PC-9 (cell line): Measurements from ENCODE around the gene COL5A1. TPM values are rescaled to one million over a fixed set of nuclear protein-coding genes. Genes with fewer than 3 reads are reported as not detected.

Source experiments
- BruUV-seq: library from RNA; stranded (reverse); fragments of 400-500 nt; replicated peaks from 2 replicates; lab custom pipeline; 2021; lab: Mats Ljungman, UMichigan
- CTCF ChIA-PET: fragments of 300-600 bp; sonication (Branson Sonifier 250); formaldehyde crosslinking; loops from one replicate; lab custom pipeline; 2022; ENCODE audit warnings: antibody characterized with exemption; lab: Charles Lee
- POLR2A ChIA-PET: fragments of 300-600 bp; sonication (Branson Sonifier 250); formaldehyde crosslinking; loops from one replicate; lab custom pipeline; 2022; ENCODE audit warnings: antibody characterized with exemption; ENCODE audit not compliant: unreplicated experiment; lab: Charles Lee
- DNase-seq, 2 experiments: peaks; one replicate each; pipeline versions ENCODE4 v3.0.0 to v3.0.0-alpha.2; 2015 to 2022; ENCODE audit warnings: mixed read lengths in 1 of 2
- H2AFZ ChIP-seq: fragments of 200-600 bp; sonication (generic); 2 replicates; pipeline ENCODE4 v1.8.1; 2017; ENCODE audit warnings: antibody characterized with exemption
- H3F3A ChIP-seq: fragments of 200-600 bp; sonication (generic); 2 replicates; pipeline ENCODE4 v1.8.1; 2017; ENCODE audit warnings: antibody characterized with exemption, mild to moderate bottlenecking, low read depth; ENCODE audit not compliant: insufficient read depth
- H3K27ac ChIP-seq: fragments of 200-600 bp; sonication (generic); 2 replicates; pipeline ENCODE4 v1.6.1; 2016; ENCODE audit warnings: mixed run types
- H3K27me3 ChIP-seq: fragments of 200-600 bp; sonication (generic); 2 replicates; pipeline ENCODE4 v1.6.1; 2016; ENCODE audit warnings: low read depth, mixed run types; ENCODE audit not compliant: insufficient read depth
- H3K36me3 ChIP-seq: fragments of 200-600 bp; sonication (generic); 2 replicates; pipeline ENCODE4 v1.6.1; 2016; ENCODE audit warnings: low read depth, mixed run types
- H3K4me1 ChIP-seq: fragments of 200-600 bp; sonication (generic); replicated peaks from 2 replicates; pipeline ENCODE4 v1.6.1; 2016; ENCODE audit warnings: mixed run types; ENCODE audit not compliant: insufficient read depth
- H3K4me2 ChIP-seq: fragments of 200-600 bp; sonication (generic); 2 replicates; pipeline ENCODE4 v1.6.1; 2017; ENCODE audit warnings: mixed run types
- H3K4me3 ChIP-seq: fragments of 200-600 bp; sonication (generic); 2 replicates; pipeline ENCODE4 v1.6.1; 2016; ENCODE audit warnings: mixed run types
- H3K79me2 ChIP-seq: fragments of 200-600 bp; sonication (generic); 2 replicates; pipeline ENCODE4 v1.6.1; 2017; ENCODE audit warnings: low read depth, mixed run types
- H3K9me2 ChIP-seq: fragments of 200-600 bp; sonication (generic); 2 replicates; pipeline ENCODE4 v1.8.1; 2017; ENCODE audit warnings: mild to moderate bottlenecking; ENCODE audit not compliant: insufficient read depth
- H3K9me3 ChIP-seq: fragments of 200-600 bp; sonication (generic); 2 replicates; pipeline ENCODE4 v1.8.1; 2016; ENCODE audit warnings: low read depth; ENCODE audit not compliant: insufficient read depth
- H4K20me1 ChIP-seq: fragments of 200-600 bp; sonication (generic); 2 replicates; pipeline ENCODE4 v1.8.1; 2017; ENCODE audit not compliant: insufficient read depth
- CTCF ChIP-seq: fragments of 200-600 bp; sonication (generic); conservative IDR thresholded peaks from 2 replicates; pipeline ENCODE4 v1.6.1; 2017; ENCODE audit warnings: mixed run types, antibody characterized with exemption, mild to moderate bottlenecking, moderate library complexity
- EZH2 ChIP-seq: fragments of 200-600 bp; sonication (generic); IDR thresholded peaks from 2 replicates; pipeline ENCODE4 v1.8.0; 2017; ENCODE audit warnings: antibody characterized with exemption, low read depth
- intact Hi-C: fragments of 100-400 bp; cut with micrococcal nuclease; formaldehyde crosslinking; loops from one replicate; pipeline ENCODE4 v1.10.0; 2022; ENCODE audit not compliant: unreplicated experiment
- total RNA-seq: library from RNA; stranded (reverse); gene quantifications from 2 replicates; pipeline ENCODE4 v1.2.3, GENCODE V29; 2021

The COL5A1 gene
- total RNA-seq, 1 experiment from 2014 or later, result 15.2 TPM

DNA sequence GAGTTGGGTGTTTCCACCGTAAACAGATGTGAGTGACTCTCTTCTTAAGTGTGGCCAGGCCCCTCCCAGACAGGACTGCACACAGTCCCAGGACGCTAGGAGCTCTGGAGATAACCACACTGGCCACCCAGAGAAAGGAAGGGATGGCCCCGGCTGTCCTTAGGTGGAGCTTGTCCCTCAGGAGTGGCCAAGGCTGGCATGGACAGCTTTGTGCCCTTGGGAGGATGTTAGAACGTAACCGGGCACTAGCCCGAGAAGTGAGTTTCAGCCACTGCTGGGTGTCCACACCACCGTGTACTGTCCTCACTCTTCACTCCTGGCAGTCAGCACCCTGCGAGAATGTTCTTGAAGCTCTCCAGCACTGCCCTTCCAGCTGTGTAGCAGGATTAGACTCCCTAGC, 203.2 kb downstream of the COL5A1 start:
- no peaks in the 10 kb centered on the region for H3K36me3 ChIP-seq
- no peak overlapping the region for H2AFZ ChIP-seq
- no peaks in the 10 kb centered on the region for H3K9me3 ChIP-seq
- TF ChIP-seq EZH2 (no peak), CTCF (no peak)
- H3K9me2 ChIP-seq, result no peaks in the 10 kb centered on the region
- peaks cover 31% of the 10 kb centered on the region for H3K27me3 ChIP-seq
- ChIA-PET CTCF (no interaction called here), POLR2A (no interaction called here)
- intact Hi-C loops, result no loop called here
- no peaks in the 10 kb centered on the region for H3F3A ChIP-seq
- no peak overlapping the region for H3K4me3 ChIP-seq
- H3K27ac ChIP-seq, result no peak overlapping the region
- no TSS peak for BruUV-seq
- H3K4me2 ChIP-seq, result no peak overlapping the region
- H3K4me1 ChIP-seq, result no peaks in the 10 kb centered on the region
- no peaks in the 10 kb centered on the region for H3K79me2 ChIP-seq
- no peaks in the 10 kb centered on the region for H4K20me1 ChIP-seq
- DNase-seq, result no peak

DNA sequence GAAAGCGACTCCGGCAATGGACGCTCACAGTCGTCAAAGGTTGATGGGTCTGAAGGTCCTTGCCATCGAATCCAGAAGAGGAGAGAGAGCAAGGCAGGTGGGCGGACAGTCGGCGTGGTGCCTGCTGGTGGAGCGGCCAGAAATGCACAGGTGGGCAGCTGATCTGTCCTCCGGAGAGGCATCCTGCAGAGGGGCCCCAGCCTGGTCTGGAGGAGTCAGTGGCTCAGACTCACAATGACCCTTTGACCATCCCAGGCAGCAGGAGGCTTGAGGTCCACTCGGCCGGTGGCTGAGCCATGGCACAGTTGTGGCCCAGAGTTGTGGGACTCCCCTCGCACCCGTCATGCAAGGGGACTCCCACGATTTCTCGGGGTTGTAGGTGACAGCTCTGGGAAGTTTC, 204.6 kb downstream of the COL5A1 start:
- CTCF ChIA-PET, result no interaction called here

DNA sequence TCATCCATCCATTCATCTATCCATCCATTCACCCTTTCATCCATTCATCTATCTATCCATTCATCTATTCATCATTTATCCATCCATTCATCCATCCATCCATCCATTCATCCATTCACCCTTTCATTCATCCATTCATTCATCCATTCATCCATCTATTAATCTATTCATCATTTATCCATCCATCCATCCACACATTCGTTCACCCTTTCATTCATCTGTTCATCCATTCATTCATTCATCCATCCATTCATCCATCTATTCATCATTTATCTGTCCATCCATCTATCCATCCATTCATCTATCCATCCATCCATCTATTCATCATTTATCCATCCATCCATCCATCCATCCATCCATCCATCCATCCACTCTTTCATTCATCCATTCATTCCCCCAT, 205.1 kb downstream of the COL5A1 start:
- BruUV-seq, result no TSS peak
- no peak overlapping the region for H3K4me2 ChIP-seq
- no peaks in the 10 kb centered on the region for H4K20me1 ChIP-seq
- DNase-seq, result no peak
- no peak overlapping the region for H3K27ac ChIP-seq
- no peaks in the 10 kb centered on the region for H3K4me1 ChIP-seq
- no peaks in the 10 kb centered on the region for H3K36me3 ChIP-seq
- no peaks in the 10 kb centered on the region for H3K79me2 ChIP-seq
- intact Hi-C loops, result no loop called here
- no peaks in the 10 kb centered on the region for H3K9me3 ChIP-seq
- ChIA-PET CTCF (no interaction called here), POLR2A (no interaction called here)
- H2AFZ ChIP-seq, result no peak overlapping the region
- H3K9me2 ChIP-seq, result no peaks in the 10 kb centered on the region
- no peaks in the 10 kb centered on the region for H3F3A ChIP-seq
- peaks cover 27% of the 10 kb centered on the region for H3K27me3 ChIP-seq
- no peak overlapping the region for H3K4me3 ChIP-seq
- no peak for TF ChIP-seq EZH2
- no peak for TF ChIP-seq CTCF

More for the DNA sequence above, 204.6 kb downstream of the COL5A1 start:
- Histone ChIP-seq H3K4me2 (no peak overlapping the region), H3K9me3 (no peaks in the 10 kb centered on the region), H3K79me2 (no peaks in the 10 kb centered on the region), H3K36me3 (no peaks in the 10 kb centered on the region), H3F3A (no peaks in the 10 kb centered on the region), H3K9me2 (no peaks in the 10 kb centered on the region), H3K4me1 (no peaks in the 10 kb centered on the region), H3K4me3 (no peak overlapping the region), H3K27me3 (peaks cover 29% of the 10 kb centered on the region), H3K27ac (no peak overlapping the region), H4K20me1 (no peaks in the 10 kb centered on the region), H2AFZ (no peak overlapping the region)
- DNase-seq, result no peak
- TF ChIP-seq CTCF (no peak), EZH2 (no peak)
- intact Hi-C loops, result no loop called here
- POLR2A ChIA-PET, result no interaction called here
- BruUV-seq, result no TSS peak
